Right cardiac atrium (tissue), 5 donors: Measurements from ENCODE around the gene TNFRSF1B. TPM values are rescaled to one million over a fixed set of nuclear protein-coding genes. Genes with fewer than 3 reads are reported as not detected.

Experiments used
- ATAC-seq, 2 donors: fragments of 200-7000 bp; cut with Tn5 transposase; one replicate each; pipeline versions ENCODE4 v1.8.0 to v1.9.1; 2020; ENCODE audit warnings: moderate library complexity in 2 of 2, mild to moderate bottlenecking in 1 of 2
- DNase-seq, 3 donors: peaks; one replicate each; pipeline ENCODE4 v3.0.0-alpha.2; 2020
- H3K27ac ChIP-seq: one replicate; pipeline ENCODE4 v1.5.1; 2013; ENCODE audit warnings: mild to moderate bottlenecking, low read length, control low read depth, moderate library complexity
- H3K27me3 ChIP-seq: one replicate; pipeline ENCODE4 v1.6.1; 2013; ENCODE audit not compliant: control insufficient read depth, insufficient read depth
- H3K4me1 ChIP-seq: one replicate; pipeline ENCODE4 v1.6.1; 2013; ENCODE audit warnings: low read length; ENCODE audit not compliant: control insufficient read depth, insufficient read depth
- H3K4me3 ChIP-seq: one replicate; pipeline ENCODE4 v1.5.1; 2013; ENCODE audit warnings: low read length, control low read depth
- H3K9me3 ChIP-seq: one replicate; pipeline ENCODE4 v1.6.1; 2013; ENCODE audit warnings: low read length; ENCODE audit not compliant: control insufficient read depth
- WGBS: extraction: QIAGEN DNeasy Blood & Tissue Kit; methylation state at CpG from one replicate; pipeline ENCODE4 v1.1.7; 2013; 5-methylcytosine and 5-hydroxymethylcytosine counted together
- intact Hi-C, 4 donors: fragments of 100-400 bp; cut with DNase I; formaldehyde crosslinking; loops; one replicate each; pipeline versions ENCODE4 v1.11.0 to v1.14.0; 2022 to 2023
- polyA plus RNA-seq: library from polyadenylated mRNA; stranded (reverse); fragments of 200-250 nt; gene quantifications from one replicate; pipeline ENCODE4 v1.2.3, GENCODE V29; 2013
- total RNA-seq, 4 donors: library from RNA; stranded (reverse); fragmentation: NEBNext Ultra II Directional; extraction: Animal tissue kit (Norgen Biotek cat#: 25700); gene quantifications; one replicate each; pipeline ENCODE4 v1.2.1, GENCODE V29; 2021
- donor health status: healthy with polysubstance abuse.
- donor health status: DM: no; HTN: yes; CAD: no.
- donor health status: DM: no; HTN: no; CAD: no.
- donor health status: DM: no; HTN: yes; CAD: no; lungs with severe emphysema.
- donor health status: DM: yes; HTN: yes; CAD: no.

The TNFRSF1B gene
- total and polyA plus RNA-seq, 5 donors: 11.6 to 25.4 (median 18.5) TPM

DNA sequence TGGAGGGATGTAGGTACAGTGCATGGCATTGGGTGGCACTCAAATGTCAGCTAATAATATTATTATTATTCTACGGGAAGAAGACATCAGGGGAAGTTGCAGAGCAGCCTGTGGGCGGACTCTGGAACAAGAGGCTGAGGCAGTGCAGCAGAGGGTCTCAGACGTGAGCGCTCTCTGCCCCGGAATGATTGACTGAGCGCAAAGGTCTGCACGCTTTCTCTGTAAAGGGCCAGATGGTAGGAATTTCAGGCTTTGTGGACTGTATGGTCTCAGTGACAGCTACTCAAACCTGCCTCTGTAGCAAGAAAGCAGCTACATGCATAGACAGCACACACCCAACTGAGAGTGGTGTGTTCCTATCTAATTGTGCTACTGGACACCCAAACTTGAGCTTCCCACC is 33.4 kb downstream of the TNFRSF1B start:
- no peak for ATAC-seq

GRCh38 chr1:12201352-12202189 is 34.8 kb downstream of the TNFRSF1B start:
- H3K27ac ChIP-seq: no peak overlapping the region
- 88% methylated on average over 18 of the region's 18 CpGs for WGBS
- intact Hi-C loops: no loop called here
- DNase-seq (peak in 1 of 3 donors; percentile 51), ATAC-seq (no peak)
- no peaks in the 10 kb centered on the region for H3K27me3 ChIP-seq
- H3K4me3 ChIP-seq: no peak overlapping the region
- no peaks in the 10 kb centered on the region for H3K4me1 ChIP-seq
- H3K9me3 ChIP-seq: no peaks in the 10 kb centered on the region

More for the DNA sequence above, 33.4 kb downstream of the TNFRSF1B start:
- no peak overlapping the region for H3K4me3 ChIP-seq
- peak in 1 of 3 donors; percentile 10 for DNase-seq
- WGBS: 88% methylated on average over 7 of the region's 7 CpGs
- H3K4me1 ChIP-seq: no peaks in the 10 kb centered on the region
- intact Hi-C loops: no loop called here
- H3K9me3 ChIP-seq: no peaks in the 10 kb centered on the region
- no peaks in the 10 kb centered on the region for H3K27me3 ChIP-seq
- no peak overlapping the region for H3K27ac ChIP-seq

- intact Hi-C loops: no loop called here
- DNase-seq: peak in 1 of 3 donors; percentile 26
Observed at GRCh38 chr1:12202190-12202497, 35.4 kb downstream of the TNFRSF1B start.

DNA sequence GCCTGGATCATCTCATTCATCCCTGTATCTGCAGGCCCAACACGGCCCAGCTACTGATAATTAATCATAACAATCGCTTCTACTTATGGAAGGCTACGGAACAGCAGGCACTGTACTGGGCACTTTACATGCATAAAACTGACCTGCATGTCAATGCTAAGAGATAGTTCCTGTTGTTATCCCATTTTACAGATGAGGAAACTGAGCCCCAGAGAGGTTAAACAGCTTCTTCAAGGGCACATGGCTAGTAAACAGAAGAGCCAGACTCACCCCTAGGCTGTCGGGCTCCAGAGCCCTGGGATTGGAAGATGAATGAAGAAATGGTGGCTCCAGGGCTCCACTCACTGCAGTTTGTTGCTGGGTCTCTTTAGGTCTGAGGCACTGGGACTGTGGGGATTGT is 35.8 kb downstream of the TNFRSF1B start:
- intact Hi-C loops: no loop called here
- 92% methylated on average over 4 of the region's 4 CpGs for WGBS

More at GRCh38 chr1:12202190-12202497, 35.4 kb downstream of the TNFRSF1B start:
- ATAC-seq: no peak
- H3K4me3 ChIP-seq: no peak overlapping the region
- H3K27me3 ChIP-seq: no peaks in the 10 kb centered on the region
- 91% methylated on average over 6 of the region's 6 CpGs for WGBS
- H3K4me1 ChIP-seq: no peaks in the 10 kb centered on the region
- H3K27ac ChIP-seq: no peak overlapping the region
- H3K9me3 ChIP-seq: no peaks in the 10 kb centered on the region

DNA sequence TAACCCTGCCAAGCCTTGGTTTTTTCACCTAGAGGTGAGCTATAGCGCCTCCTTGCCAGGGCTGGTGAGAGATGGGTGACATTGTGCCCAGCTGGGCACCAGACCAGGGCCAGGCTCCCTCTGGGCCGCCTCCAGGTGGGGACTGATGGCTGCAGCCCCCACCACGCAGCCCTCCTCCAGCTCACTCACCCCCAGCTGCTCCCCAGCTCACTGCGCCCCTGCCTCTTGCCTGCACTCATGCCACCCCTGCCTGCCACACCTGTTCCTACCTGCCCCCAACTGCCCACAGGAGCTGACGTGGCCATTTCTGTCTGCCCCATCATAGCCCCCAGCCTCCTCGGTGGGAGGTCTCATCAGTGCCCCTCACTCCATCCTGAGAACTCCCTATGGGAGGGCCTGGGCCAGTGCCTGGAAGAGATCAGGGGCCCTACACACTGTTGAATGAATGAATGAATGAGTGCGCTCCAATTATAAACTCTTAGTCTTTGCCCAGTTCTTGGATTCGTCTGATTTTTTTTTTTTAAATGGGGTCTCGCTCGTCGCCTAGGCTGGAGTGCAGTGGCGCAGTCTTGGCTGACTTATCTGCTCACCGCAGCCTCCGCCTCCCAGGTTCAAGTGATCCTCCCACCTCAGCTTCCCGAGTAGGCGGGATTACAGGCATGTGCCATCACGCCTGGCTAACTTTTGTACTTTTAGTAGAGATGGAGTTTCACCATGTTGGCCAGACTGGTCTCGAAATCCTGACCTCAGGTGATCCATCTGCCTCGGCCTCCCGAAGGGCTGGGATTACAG is 36.6 kb downstream of the TNFRSF1B start:
- Histone ChIP-seq H3K9me3 (no peaks in the 10 kb centered on the region), H3K27ac (no peak overlapping the region), H3K27me3 (no peaks in the 10 kb centered on the region), H3K4me1 (no peaks in the 10 kb centered on the region), H3K4me3 (no peak overlapping the region)
- WGBS: 92% methylated on average over 20 of the region's 20 CpGs
- DNase-seq (peak in 1 of 3 donors; percentile 46), ATAC-seq (no peak)
- intact Hi-C loops: no loop called here

More for the DNA sequence above, 35.8 kb downstream of the TNFRSF1B start:
- Histone ChIP-seq H3K4me1 (no peaks in the 10 kb centered on the region), H3K27me3 (no peaks in the 10 kb centered on the region), H3K4me3 (no peak overlapping the region), H3K9me3 (no peaks in the 10 kb centered on the region), H3K27ac (no peak overlapping the region)
- DNase-seq (no peak), ATAC-seq (no peak)

DNA sequence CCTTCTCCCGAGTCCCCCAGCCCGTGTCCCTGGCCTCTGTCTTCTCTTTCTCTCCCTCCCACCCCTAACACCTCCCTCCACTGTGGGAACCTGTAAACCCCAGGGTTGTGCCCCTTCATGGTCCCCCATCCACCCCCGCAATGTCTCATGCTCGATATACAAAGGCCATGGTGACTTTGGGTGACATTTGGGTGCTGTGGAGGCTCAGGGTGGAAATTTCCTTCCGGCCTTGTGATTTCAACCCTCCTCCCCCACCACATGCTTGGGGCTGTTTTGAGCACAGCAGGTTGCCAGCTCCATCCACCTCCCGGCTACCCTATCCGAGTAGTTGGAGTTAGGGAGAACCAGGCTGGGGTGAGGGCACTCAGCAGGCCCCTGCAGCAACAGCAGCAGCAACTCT is 37.3 kb downstream of the TNFRSF1B start:
- DNase-seq (peak in 1 of 3 donors; percentile 12), ATAC-seq (no peak)
- peaks cover 2% of the 10 kb centered on the region for H3K4me1 ChIP-seq
- intact Hi-C loops: no loop called here
- H3K27ac ChIP-seq: no peak overlapping the region
- WGBS: 87% methylated on average over 7 of the region's 7 CpGs
- H3K27me3 ChIP-seq: no peaks in the 10 kb centered on the region
- H3K4me3 ChIP-seq: no peak overlapping the region
- H3K9me3 ChIP-seq: no peaks in the 10 kb centered on the region

GRCh38 chr1:12204754-12205658 is 38.2 kb downstream of the TNFRSF1B start:
- peaks cover 2% of the 10 kb centered on the region for H3K4me1 ChIP-seq
- H3K4me3 ChIP-seq: no peak overlapping the region
- ATAC-seq: no peak
- no peaks in the 10 kb centered on the region for H3K27me3 ChIP-seq
- peak in 1 of 3 donors; percentile 39 for DNase-seq
- intact Hi-C loops: no loop called here
- 86% methylated on average over 7 of the region's 7 CpGs for WGBS
- no peaks in the 10 kb centered on the region for H3K9me3 ChIP-seq
- no peak overlapping the region for H3K27ac ChIP-seq

DNA sequence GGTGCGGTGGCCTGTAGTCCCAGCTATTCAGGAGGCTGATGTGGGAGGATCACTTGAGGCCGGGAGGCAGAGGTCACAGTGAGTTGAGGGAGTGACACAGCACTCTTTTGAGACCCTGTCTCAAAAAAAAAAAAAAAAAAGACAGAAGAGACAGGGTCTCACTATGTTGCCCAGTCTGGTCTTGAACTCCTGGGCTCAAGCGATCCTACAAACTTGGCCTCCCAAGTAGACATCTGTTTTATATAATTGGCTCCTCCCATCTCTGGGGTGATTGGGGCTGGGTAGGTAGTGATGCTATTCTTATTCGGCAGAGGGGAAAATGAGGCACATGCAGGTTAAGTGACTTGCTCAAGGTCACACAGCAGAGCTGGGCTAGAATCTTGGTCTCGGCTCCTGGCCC is 39.4 kb downstream of the TNFRSF1B start:
- 86% methylated on average over 5 of the region's 5 CpGs for WGBS
- no peaks in the 10 kb centered on the region for H3K27me3 ChIP-seq
- intact Hi-C loops: loop anchor here in 1 of 4 donors (2.0 kb wide), 1 partner anchor 79 kb away; no protein-coding TSS in a partner anchor
- H3K4me1 ChIP-seq: peaks cover 2% of the 10 kb centered on the region
- no peak overlapping the region for H3K27ac ChIP-seq
- no peaks in the 10 kb centered on the region for H3K9me3 ChIP-seq
- H3K4me3 ChIP-seq: no peak overlapping the region
- ATAC-seq (no peak), DNase-seq (peak in 1 of 3 donors; percentile 6)

- no peaks in the 10 kb centered on the region for H3K27me3 ChIP-seq
- 79% methylated on average over 17 of the region's 17 CpGs for WGBS
- intact Hi-C loops: loop anchor here in 1 of 4 donors (2.0 kb wide), 1 partner anchor 80 kb away; no protein-coding TSS in a partner anchor
- no peaks in the 10 kb centered on the region for H3K9me3 ChIP-seq
- DNase-seq: peak in 1 of 3 donors; percentile 37
- peaks cover 2% of the 10 kb centered on the region for H3K4me1 ChIP-seq
- no peak for ATAC-seq
- H3K27ac ChIP-seq: no peak overlapping the region
- no peak overlapping the region for H3K4me3 ChIP-seq
Observed at GRCh38 chr1:12206792-12207424, 40.1 kb downstream of the TNFRSF1B start.

DNA sequence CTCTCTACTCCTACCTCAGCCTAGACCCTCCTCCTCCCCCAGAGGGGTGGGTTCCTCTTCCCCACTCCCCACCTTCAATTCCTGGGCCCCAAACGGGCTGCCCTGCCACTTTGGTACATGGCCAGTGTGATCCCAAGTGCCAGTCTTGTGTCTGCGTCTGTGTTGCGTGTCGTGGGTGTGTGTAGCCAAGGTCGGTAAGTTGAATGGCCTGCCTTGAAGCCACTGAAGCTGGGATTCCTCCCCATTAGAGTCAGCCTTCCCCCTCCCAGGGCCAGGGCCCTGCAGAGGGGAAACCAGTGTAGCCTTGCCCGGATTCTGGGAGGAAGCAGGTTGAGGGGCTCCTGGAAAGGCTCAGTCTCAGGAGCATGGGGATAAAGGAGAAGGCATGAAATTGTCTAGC is 41.5 kb downstream of the TNFRSF1B start:
- no peaks in the 10 kb centered on the region for H3K27me3 ChIP-seq
- H3K4me1 ChIP-seq: peaks cover 2% of the 10 kb centered on the region
- no peak overlapping the region for H3K4me3 ChIP-seq
- intact Hi-C loops: loop anchor here in 1 of 4 donors (2.0 kb wide), 1 partner anchor 83 kb away; no protein-coding TSS in a partner anchor
- no peaks in the 10 kb centered on the region for H3K9me3 ChIP-seq
- ATAC-seq (peak; percentile 9 to 11), DNase-seq (peak in 1 of 3 donors; percentile 9)
- 57% methylated on average over 6 of the region's 6 CpGs for WGBS
- H3K27ac ChIP-seq: no peak overlapping the region
